ENCODE measurements around the gene HIGD2A.

HIGD2A gene

GRCh38 chr5:176388444-176389134 lies at the start of gene HIGD2A, which contains the start of gene NOP16:
TSS of gene HIGD2A (plus strand) at chr5:176388751. CDS start at chr5:176388820, 69 bp downstream.
TSS of gene NOP16 (minus strand) at chr5:176388598. CDS start at chr5:176388539, 59 bp downstream.
- in situ Hi-C loops (cut with HindIII; ENCODE audit: low sequenced_read_pairs) = no loop called here

GRCh38 chr5:176339304-176339703 lies 49.2 kb upstream of the HIGD2A start:
- in situ Hi-C loops (cut with HindIII; ENCODE audit: low sequenced_read_pairs) = no loop called here

- in situ Hi-C loops (cut with HindIII; ENCODE audit: low sequenced_read_pairs) = no loop called here
Measured at GRCh38 chr5:176341325-176342157, 47.0 kb upstream of the HIGD2A start.

GRCh38 chr5:176342158-176342483 lies 46.4 kb upstream of the HIGD2A start:
- in situ Hi-C loops (cut with HindIII; ENCODE audit: low sequenced_read_pairs) = no loop called here

GRCh38 chr5:176342766-176343458 lies 45.6 kb upstream of the HIGD2A start:
- in situ Hi-C loops (cut with HindIII; ENCODE audit: low sequenced_read_pairs) = no loop called here

GRCh38 chr5:176350416-176350815 lies 38.1 kb upstream of the HIGD2A start:
- in situ Hi-C loops (cut with HindIII; ENCODE audit: low sequenced_read_pairs) = no loop called here

- in situ Hi-C loops (cut with HindIII; ENCODE audit: low sequenced_read_pairs) = no loop called here
Measured at GRCh38 chr5:176352116-176352878, 36.3 kb upstream of the HIGD2A start.

- in situ Hi-C loops (cut with HindIII; ENCODE audit: low sequenced_read_pairs) = no loop called here
Measured at GRCh38 chr5:176353533-176353932, 35.0 kb upstream of the HIGD2A start.

- in situ Hi-C loops (cut with HindIII; ENCODE audit: low sequenced_read_pairs) = no loop called here
Measured at GRCh38 chr5:176355400-176356178, 33.0 kb upstream of the HIGD2A start.

GRCh38 chr5:176356179-176356566 lies 32.4 kb upstream of the HIGD2A start:
- in situ Hi-C loops (cut with HindIII; ENCODE audit: low sequenced_read_pairs) = no loop called here

GRCh38 chr5:176359658-176360057 lies 28.9 kb upstream of the HIGD2A start:
- in situ Hi-C loops (cut with HindIII; ENCODE audit: low sequenced_read_pairs) = no loop called here

- in situ Hi-C loops (cut with HindIII; ENCODE audit: low sequenced_read_pairs) = no loop called here
Measured at GRCh38 chr5:176360894-176361436, 27.6 kb upstream of the HIGD2A start.

GRCh38 chr5:176361437-176362232 lies 26.9 kb upstream of the HIGD2A start, which contains the start of gene KIAA1191:
TSS of gene KIAA1191 (minus strand) at chr5:176361764. CDS start at chr5:176359508, 2,256 bp downstream.
- in situ Hi-C loops (cut with HindIII; ENCODE audit: low sequenced_read_pairs) = no loop called here

- in situ Hi-C loops (cut with HindIII; ENCODE audit: low sequenced_read_pairs) = no loop called here
Measured at GRCh38 chr5:176362233-176362490, 26.4 kb upstream of the HIGD2A start.

- in situ Hi-C loops (cut with HindIII; ENCODE audit: low sequenced_read_pairs) = no loop called here
Measured at GRCh38 chr5:176364765-176365350, 23.7 kb upstream of the HIGD2A start.

GRCh38 chr5:176365351-176366231 lies 23.0 kb upstream of the HIGD2A start, which contains the start of gene ARL10:
TSS of gene ARL10 (plus strand) at chr5:176365487. CDS start at chr5:176365564, 77 bp downstream.
- in situ Hi-C loops (cut with HindIII; ENCODE audit: low sequenced_read_pairs) = no loop called here

GRCh38 chr5:176366232-176366894 lies 22.2 kb upstream of the HIGD2A start:
- in situ Hi-C loops (cut with HindIII; ENCODE audit: low sequenced_read_pairs) = no loop called here
